22Rv1 (cell line): Measurements from ENCODE around the gene FKRP.
"Not testable (repeated sequence)": the region's sequence is repeated elsewhere in the genome, so short reads cannot be mapped to it uniquely, and the experiment has no call there.

ENCODE experiments used
- H3K27ac ChIP-seq: fragments of 450-650 bp; 2 replicates; pipeline ENCODE4 v1.5.1; 2017
- CTCF ChIP-seq: fragments of 450-650 bp; IDR thresholded peaks from 2 replicates; pipeline ENCODE4 v1.5.1; 2017; ENCODE audit warnings: mild to moderate bottlenecking
- ZFX ChIP-seq: fragments of 450-650 bp; IDR thresholded peaks from 2 replicates; pipeline ENCODE4 v1.6.1; 2017; ENCODE audit warnings: antibody characterized with exemption, borderline replicate concordance

FKRP gene

DNA sequence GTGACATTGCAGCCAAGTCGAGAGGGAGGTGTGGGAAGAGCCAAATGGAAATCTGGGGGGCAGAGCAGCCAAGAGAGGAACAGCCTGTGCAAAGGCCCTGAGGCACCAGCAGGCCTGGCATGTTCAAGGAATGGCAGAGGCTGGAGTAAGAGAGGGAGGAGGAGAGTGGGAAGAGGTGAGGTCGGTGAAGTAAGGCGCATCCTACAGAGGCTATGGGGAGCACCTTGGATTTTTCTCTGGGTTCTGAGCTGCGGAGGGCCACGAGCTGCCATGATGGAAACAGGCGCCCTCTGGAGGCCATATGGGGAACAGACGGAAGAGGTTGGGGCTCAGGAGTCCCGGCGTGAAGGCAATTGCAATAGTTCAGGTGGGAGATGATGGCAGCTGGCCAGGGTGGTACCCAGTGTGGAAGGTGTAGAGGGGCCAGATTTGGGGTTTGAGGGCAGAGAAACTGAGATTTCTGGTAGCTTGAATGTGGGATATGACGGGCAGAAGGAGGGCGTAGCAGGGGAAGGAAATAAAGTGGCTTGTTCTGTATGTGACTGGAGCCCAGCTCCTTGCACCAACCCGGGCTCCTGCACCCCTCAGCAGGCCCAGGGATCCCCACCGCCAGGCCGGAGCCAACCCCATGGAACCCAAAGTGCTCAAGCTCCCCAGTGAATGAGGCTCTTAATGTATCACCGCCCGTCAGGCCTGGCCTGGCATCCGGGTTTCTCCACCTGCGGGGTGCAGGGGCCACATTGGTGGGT lies 20.9 kb downstream of the FKRP start:
- TF ChIP-seq ZFX (no peak), CTCF (peak; percentile 91)
- H3K27ac ChIP-seq: no peak overlapping the region

DNA sequence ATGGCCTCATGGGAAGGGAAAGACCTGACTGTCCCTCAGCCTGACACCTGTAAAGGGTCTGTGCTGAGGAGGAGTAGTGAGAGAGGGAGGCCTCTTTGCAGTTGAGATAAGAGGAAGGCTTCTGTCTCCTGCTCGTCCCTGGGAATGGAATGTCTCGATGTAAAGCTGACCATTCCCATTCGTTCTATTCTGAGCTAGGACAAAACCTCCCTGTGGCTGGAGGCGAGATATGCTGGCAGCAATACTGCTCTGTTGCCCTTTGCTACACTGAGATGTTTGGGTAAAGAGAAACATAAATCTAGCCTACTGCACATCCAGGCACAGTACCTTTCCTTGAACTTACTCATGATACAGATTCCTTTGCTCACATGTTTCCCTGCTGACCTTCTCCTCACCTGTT lies 22.9 kb downstream of the FKRP start:
- not testable (repeated sequence) for H3K27ac ChIP-seq

DNA sequence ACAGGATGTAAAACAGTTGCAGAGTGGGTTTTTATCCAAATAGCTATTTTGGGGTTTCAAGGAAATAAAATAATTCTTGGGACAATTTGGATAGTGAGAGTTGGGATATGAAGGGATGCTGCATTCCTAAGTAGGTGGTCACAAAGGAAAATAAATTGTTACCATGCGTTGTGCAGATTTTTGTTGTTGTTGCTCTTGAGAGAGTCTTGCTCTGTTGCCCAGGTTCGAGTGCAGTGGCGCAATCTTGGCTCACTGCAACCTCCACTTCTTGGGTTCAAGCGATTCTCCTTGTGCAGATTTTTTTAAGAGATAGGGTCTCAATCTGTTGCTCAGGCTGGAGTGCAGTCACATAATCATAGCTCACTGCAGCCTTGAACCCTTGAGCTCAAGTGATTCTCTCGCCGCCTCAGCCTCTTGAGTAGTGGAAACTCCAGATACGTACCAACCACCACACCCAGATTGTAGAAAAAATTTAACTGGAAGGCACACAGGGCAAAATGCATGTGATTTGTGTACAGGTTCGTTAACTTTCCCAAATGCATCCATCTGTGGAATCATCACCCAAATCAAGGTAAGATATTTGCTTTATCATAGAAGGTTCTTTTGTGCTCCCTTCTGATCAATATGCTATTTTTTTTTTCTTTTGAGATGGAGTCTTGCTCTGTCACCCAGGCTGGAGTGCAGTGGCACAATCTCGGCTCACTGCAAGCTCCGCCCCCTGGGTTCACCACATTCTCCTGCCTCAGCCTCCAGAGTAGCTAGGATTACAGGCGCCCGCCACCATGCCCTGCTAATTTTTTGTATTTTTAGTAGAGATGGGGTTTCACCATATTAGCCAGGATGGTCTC lies 26.5 kb downstream of the FKRP start:
- no peak for TF ChIP-seq ZFX
- no peak for TF ChIP-seq CTCF
- no peak overlapping the region for H3K27ac ChIP-seq

DNA sequence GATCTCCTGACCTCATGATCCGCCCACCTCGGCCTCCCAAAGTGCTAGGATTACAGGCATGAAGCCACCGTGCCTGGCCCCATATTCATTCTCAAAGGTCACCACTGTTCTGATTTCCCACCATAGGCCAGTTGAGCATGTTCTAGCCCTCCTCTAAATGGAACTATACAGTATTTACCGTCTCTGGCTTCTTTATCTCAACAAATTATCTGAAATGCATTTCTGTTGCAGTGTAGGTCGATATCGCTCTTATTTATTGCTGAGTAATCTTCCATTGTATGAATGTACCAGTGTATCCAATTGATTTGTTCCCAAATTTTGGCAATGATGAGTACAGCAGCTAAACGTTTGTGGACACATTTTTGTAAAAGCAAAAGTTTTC lies 27.2 kb downstream of the FKRP start:
- H3K27ac ChIP-seq: no peak overlapping the region
- no peak for TF ChIP-seq CTCF
- TF ChIP-seq ZFX: no peak

DNA sequence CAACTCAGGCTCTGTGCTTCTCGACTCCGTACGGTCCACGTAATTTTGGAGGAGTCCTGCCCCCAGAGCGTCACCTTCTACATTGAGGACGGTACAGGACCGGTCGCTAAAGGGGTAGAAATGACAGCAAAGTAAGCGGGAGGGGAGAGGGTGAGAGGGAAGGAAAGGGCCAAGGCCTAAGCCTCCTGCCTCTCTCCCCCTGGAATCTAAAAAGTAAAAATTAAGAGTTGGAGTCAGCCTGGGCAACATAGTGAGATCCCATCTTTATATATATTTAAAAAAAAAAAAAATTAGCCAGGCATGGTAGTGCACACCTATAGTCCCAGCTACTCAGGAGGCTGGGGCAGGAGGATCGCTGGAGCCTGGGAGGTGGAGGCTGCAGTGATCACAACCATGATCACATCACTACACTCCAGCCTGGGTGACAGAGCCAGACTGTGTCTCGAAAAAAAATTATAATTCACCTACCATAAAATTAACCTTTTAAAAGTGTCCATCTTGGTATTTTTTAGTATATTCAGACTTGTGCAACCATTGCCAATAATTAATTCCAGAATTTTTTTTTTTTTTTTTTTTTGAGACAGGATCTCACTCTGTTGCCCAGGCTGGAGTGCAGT lies 29.9 kb downstream of the FKRP start:
- no peak overlapping the region for H3K27ac ChIP-seq
- no peak for TF ChIP-seq CTCF
- TF ChIP-seq ZFX: no peak

DNA sequence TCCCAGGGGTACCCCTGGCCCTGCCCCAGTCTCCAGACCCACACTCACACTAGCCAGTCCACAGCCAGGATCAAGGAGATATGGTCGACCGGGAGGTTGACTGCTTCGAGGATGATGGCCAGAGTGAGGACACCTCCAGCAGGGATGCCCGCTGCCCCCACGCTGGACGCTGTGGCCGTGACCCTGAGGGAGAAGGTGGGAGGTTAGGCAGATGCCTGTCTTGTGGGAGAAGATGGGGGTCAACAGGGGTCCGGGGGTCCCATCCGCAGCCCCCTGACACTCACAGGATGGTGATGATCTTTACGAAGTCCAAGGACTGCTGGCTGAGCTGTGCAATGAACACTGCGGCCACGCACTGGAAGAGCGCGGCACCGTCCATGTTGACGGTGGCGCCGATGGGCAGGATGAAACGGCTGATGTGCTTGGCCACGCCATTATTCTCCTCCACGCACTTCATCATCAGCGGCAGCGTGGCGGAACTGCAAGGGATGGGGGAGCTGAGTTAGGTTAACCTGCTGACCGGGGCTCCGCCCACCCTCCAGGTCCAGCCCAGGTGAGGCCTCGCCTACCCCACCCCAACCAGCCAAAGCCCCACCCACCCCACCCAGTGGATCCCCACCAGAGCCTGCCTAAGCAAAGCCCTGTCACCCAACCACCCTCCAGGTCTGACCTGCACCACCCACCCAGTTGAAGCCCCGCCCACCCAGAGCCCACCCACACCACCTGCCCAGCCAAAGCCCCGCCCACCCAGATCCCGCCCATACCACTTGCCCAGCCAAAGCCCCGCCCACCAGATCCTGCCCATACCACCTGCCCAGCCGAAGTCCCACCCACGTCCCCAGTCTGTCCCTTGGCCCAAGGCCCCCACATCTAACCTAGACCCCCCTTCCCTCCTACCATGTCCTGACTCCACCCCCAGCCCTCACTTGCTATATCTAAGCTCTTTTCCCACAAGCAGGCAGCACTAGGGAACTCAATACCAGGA lies 31.4 kb downstream of the FKRP start:
- TF ChIP-seq ZFX: no peak
- no peak for TF ChIP-seq CTCF
- H3K27ac ChIP-seq: peak overlapping the region; percentile 40; the same call in 1 of the 2 replicates

DNA sequence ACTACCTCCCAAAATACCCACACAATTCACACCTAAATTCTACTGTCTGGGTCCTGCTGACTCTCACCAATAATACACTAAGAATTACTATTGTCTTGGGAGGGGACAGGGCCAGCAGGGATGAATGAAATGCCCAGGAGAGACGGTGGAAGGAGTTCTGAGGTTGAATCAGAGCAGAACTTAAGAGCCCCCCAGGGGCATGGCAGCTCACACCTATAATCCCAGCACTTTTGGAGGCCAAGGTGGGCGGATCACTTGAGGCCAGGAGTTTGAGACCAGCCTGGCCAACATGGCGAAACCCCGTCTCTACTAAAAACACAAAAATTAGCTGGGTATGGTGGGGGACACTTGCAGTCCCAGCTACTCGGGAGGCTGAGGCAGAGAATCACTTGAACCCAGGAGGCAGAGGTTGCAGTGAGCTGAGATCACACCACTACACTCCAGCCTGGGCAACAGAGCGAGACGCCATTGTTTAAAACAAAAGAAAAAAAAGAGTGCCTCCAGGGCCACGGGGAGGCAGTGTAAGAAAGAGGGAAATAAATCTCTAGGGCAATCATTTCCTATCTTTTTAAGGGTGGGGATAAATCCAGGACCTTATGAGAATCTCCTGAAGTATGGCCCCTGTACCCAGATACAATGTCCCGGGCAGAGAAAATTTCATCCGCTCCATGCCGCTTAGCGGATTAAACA lies 32.2 kb downstream of the FKRP start:
- H3K27ac ChIP-seq: peak overlapping the region; percentile 40; the same call in 1 of the 2 replicates
